SU-DHL-6 (cell line): ENCODE data around the gene B3GAT1.

Experiments
- CTCF ChIP-seq: fragments of 200-600 bp; sonication (generic); IDR thresholded peaks from one replicate; pipeline ENCODE4 v1.5.1; 2017; ENCODE audit warnings: antibody characterized with exemption, mild to moderate bottlenecking, low read length, moderate library complexity; ENCODE audit not compliant: insufficient read depth, poor library complexity, severe bottlenecking
- EZH2phosphoT487 ChIP-seq: fragments of 200-600 bp; sonication (generic), shearing (Covaris generic); conservative IDR thresholded peaks from 2 replicates; pipeline ENCODE4 v1.6.1; 2018; ENCODE audit warnings: mild to moderate bottlenecking, antibody characterized with exemption, low read length, moderate library complexity, mixed read lengths

- TF ChIP-seq CTCF (no peak), EZH2phosphoT487 (no peak)
These were observed 39.5 kb downstream of the B3GAT1 start for GRCh38 chr11:134372536-134372935.
